HepG2 (cell line): ENCODE data around the gene PLPPR2. TPM values are rescaled to one million over a fixed set of nuclear protein-coding genes. Genes with fewer than 3 reads are reported as not detected.
A peak's percentile ranks its signal among the peaks of the same experiment; 100 is the strongest.

Experiments
- ATF7 ChIP-seq, 2 experiments: fragments of 450-650 bp in 1 of 2; sonication (generic) in 1 of 2; formaldehyde crosslinking in 1 of 2; IDR thresholded peaks; 2 replicates each; pipeline versions ENCODE4 v1.4.0 to v1.6.1; 2016 to 2020; ENCODE audit warnings: antibody characterized with exemption in 1 of 2, mild to moderate bottlenecking in 1 of 2, missing genetic modification reagents in 1 of 2
- DNMT1 ChIP-seq: sonication (generic); formaldehyde crosslinking; IDR thresholded peaks from 2 replicates; pipeline ENCODE4 v1.5.1; 2020; ENCODE audit warnings: mild to moderate bottlenecking, missing genetic modification reagents
- DPF2 ChIP-seq: sonication (generic); formaldehyde crosslinking; IDR thresholded peaks from 2 replicates; pipeline ENCODE4 v1.4.0; 2020; ENCODE audit warnings: mild to moderate bottlenecking, low read depth, missing genetic modification reagents, borderline replicate concordance
- E2F1 ChIP-seq: sonication (generic); formaldehyde crosslinking; IDR thresholded peaks from 2 replicates; pipeline ENCODE4 v1.5.0; 2020; ENCODE audit warnings: missing genetic modification reagents
- FOXP1 ChIP-seq, 2 experiments: fragments of 450-650 bp in 1 of 2; IDR thresholded peaks; 2 replicates each; pipeline ENCODE4 v1.6.1; 2017 to 2018; ENCODE audit warnings: antibody characterized with exemption in 1 of 2
- HDAC1 ChIP-seq: sonication (generic); formaldehyde crosslinking; IDR thresholded peaks from 2 replicates; pipeline ENCODE4 v1.5.1; 2020; ENCODE audit warnings: mild to moderate bottlenecking, missing genetic modification reagents
- HDAC2 ChIP-seq: sonication (generic); formaldehyde crosslinking; IDR thresholded peaks from 2 replicates; pipeline ENCODE4 v1.4.0; 2020; ENCODE audit warnings: missing genetic modification reagents
- HNRNPL ChIP-seq: fragments of 200-400 bp; formaldehyde crosslinking; IDR thresholded peaks from 2 replicates; pipeline ENCODE4 v1.6.1; 2017; ENCODE audit warnings: mild to moderate bottlenecking, low read depth, low read length
- ISL2 ChIP-seq: sonication (generic); formaldehyde crosslinking; IDR thresholded peaks from 2 replicates; pipeline ENCODE4 v1.5.0; 2020; ENCODE audit warnings: missing genetic modification reagents
- MED13 ChIP-seq: sonication (generic); formaldehyde crosslinking; IDR thresholded peaks from 2 replicates; pipeline ENCODE4 v1.5.0; 2020; ENCODE audit warnings: missing genetic modification reagents
- MXI1 ChIP-seq: IDR thresholded peaks from 3 replicates; pipeline ENCODE4 v1.6.1; 2012; ENCODE audit warnings: low read depth, low read length, inconsistent platforms, borderline replicate concordance
- NCOA2 ChIP-seq: sonication (generic); formaldehyde crosslinking; IDR thresholded peaks from 2 replicates; pipeline ENCODE4 v1.8.0; 2022; ENCODE audit warnings: inconsistent platforms
- NFIC ChIP-seq: IDR thresholded peaks from 2 replicates; pipeline ENCODE4 v1.6.1; 2012; ENCODE audit warnings: mild to moderate bottlenecking, low read length, inconsistent platforms
- NFKBIZ ChIP-seq: IDR thresholded peaks from 2 replicates; pipeline ENCODE4 v1.6.1; 2018; ENCODE audit warnings: missing genetic modification reagents, missing compliant biosample characterization
- NKX3-1 ChIP-seq: sonication (generic); formaldehyde crosslinking; IDR thresholded peaks from 2 replicates; pipeline ENCODE4 v1.5.0; 2020; ENCODE audit warnings: missing genetic modification reagents
- POLR2AphosphoS5 ChIP-seq: IDR thresholded peaks from 2 replicates; pipeline ENCODE4 v1.6.1; 2012; ENCODE audit warnings: low read depth, low read length
- RBM39 ChIP-seq: fragments of 200-400 bp; formaldehyde crosslinking; IDR thresholded peaks from one replicate; pipeline ENCODE4 v1.6.1; 2018; ENCODE audit warnings: antibody characterized with exemption, mild to moderate bottlenecking, low read depth, low read length; ENCODE audit not compliant: poor library complexity, severe bottlenecking
- SALL1 ChIP-seq: sonication (generic); formaldehyde crosslinking; IDR thresholded peaks from 2 replicates; pipeline ENCODE4 v1.8.0; 2022; ENCODE audit warnings: mild to moderate bottlenecking, missing genetic modification reagents
- SALL2 ChIP-seq: sonication (generic); formaldehyde crosslinking; IDR thresholded peaks from 2 replicates; pipeline ENCODE4 v1.8.1; 2023; ENCODE audit warnings: mild to moderate bottlenecking, missing genetic modification reagents, inconsistent platforms
- ZFP90 ChIP-seq: sonication (generic); formaldehyde crosslinking; IDR thresholded peaks from 2 replicates; pipeline ENCODE4 v1.8.0; 2022; ENCODE audit warnings: missing genetic modification reagents, mild to moderate bottlenecking, inconsistent platforms, borderline replicate concordance
- ZMAT3 ChIP-seq: sonication (generic); formaldehyde crosslinking; conservative IDR thresholded peaks from 2 replicates; pipeline ENCODE4 v1.7.0; 2021; ENCODE audit warnings: missing genetic modification reagents
- ZMYM4 ChIP-seq: sonication (generic); formaldehyde crosslinking; IDR thresholded peaks from 2 replicates; pipeline ENCODE4 v1.8.1; 2023; ENCODE audit warnings: mild to moderate bottlenecking, missing genetic modification reagents
- ZNF17 ChIP-seq: sonication (generic); formaldehyde crosslinking; IDR thresholded peaks from 2 replicates; pipeline ENCODE4 v1.5.0; 2020; ENCODE audit warnings: mild to moderate bottlenecking, missing genetic modification reagents
- ZNF383 ChIP-seq: sonication (generic); formaldehyde crosslinking; IDR thresholded peaks from 2 replicates; pipeline ENCODE4 v1.4.0; 2020; ENCODE audit warnings: missing genetic modification reagents, mild to moderate bottlenecking, borderline replicate concordance
- ZNF451 ChIP-seq: sonication (generic); formaldehyde crosslinking; IDR thresholded peaks from 2 replicates; pipeline ENCODE4 v1.5.0; 2020; ENCODE audit warnings: mild to moderate bottlenecking, missing genetic modification reagents
- ZNF670 ChIP-seq: sonication (generic); formaldehyde crosslinking; IDR thresholded peaks from 2 replicates; pipeline ENCODE4 v1.8.0; 2022; ENCODE audit warnings: mild to moderate bottlenecking, missing genetic modification reagents, borderline replicate concordance
- ZNF777 ChIP-seq: sonication (generic); formaldehyde crosslinking; IDR thresholded peaks from 2 replicates; pipeline ENCODE4 v1.4.0; 2020; ENCODE audit warnings: missing genetic modification reagents
- ZNF790 ChIP-seq: sonication (generic); formaldehyde crosslinking; IDR thresholded peaks from 2 replicates; pipeline ENCODE4 v1.8.0; 2022; ENCODE audit warnings: missing genetic modification reagents, mild to moderate bottlenecking, borderline replicate concordance
- ZSCAN20 ChIP-seq: sonication (generic); formaldehyde crosslinking; IDR thresholded peaks from 2 replicates; pipeline ENCODE4 v1.4.0; 2020; ENCODE audit warnings: missing genetic modification reagents, mild to moderate bottlenecking, borderline replicate concordance
- ZSCAN29 ChIP-seq: sonication (generic); formaldehyde crosslinking; conservative IDR thresholded peaks from 2 replicates; pipeline ENCODE4 v1.4.0; 2020; ENCODE audit warnings: mild to moderate bottlenecking, missing genetic modification reagents
- polyA plus RNA-seq, 8 experiments: library from polyadenylated mRNA; depleted of rRNA in 3 of 8; stranded (reverse) in 7 of 8; unstranded in 1 of 8; fragments of >200 nt; fragmentation: Illumina TruSeq in 4 of 8; extraction: Trizol in 4 of 8; gene quantifications; 2 replicates each; pipeline versions ENCODE4 v1.2.1 to v1.2.3, GENCODE V29; 2011 to 2016; ENCODE audit warnings: low read depth in 4 of 8, missing spikeins in 1 of 8, mixed read lengths in 1 of 8; ENCODE audit not compliant: insufficient read depth in 1 of 8
- total RNA-seq, 5 experiments: library from RNA; depleted of rRNA; stranded (reverse); fragments of >200 nt; fragmentation: Illumina TruSeq; extraction: Trizol; gene quantifications; 2 replicates each; pipeline ENCODE4 v1.2.3, GENCODE V29; 2016; ENCODE audit warnings: low read depth in 1 of 5

PLPPR2 gene
- total and polyA plus RNA-seq, 2 of the 13 experiments (the other 11 are each of a cell fraction or from before 2014, with no cell fraction given): 1.5 to 2.1 TPM

- TF ChIP-seq ZNF17 (CRISPR knock-in tag): no peak
- no peak for TF ChIP-seq POLR2AphosphoS5
- no peak for TF ChIP-seq ZSCAN29 (CRISPR knock-in tag)
- peak; percentile 45; the same call in 1 of the 2 replicates for TF ChIP-seq ZSCAN20 (CRISPR knock-in tag)
- no peak for TF ChIP-seq E2F1 (CRISPR knock-in tag)
- no peak for TF ChIP-seq NFIC
- TF ChIP-seq NFKBIZ (CRISPR knock-in tag): no peak
- no peak for TF ChIP-seq MED13 (CRISPR knock-in tag)
- no peak for TF ChIP-seq ZNF383 (CRISPR knock-in tag)
- no peak; the same call in 1 of the 2 replicates for TF ChIP-seq ZNF451 (CRISPR knock-in tag)
- TF ChIP-seq RBM39: no peak
- peak; percentile 66 for TF ChIP-seq SALL1 (CRISPR knock-in tag)
- TF ChIP-seq NCOA2 (CRISPR knock-in tag): no peak
- peak; percentile 32; the same call in 1 of the 2 replicates for TF ChIP-seq ISL2 (CRISPR knock-in tag)
- no peak for TF ChIP-seq ATF7 (IDR thresholded peaks at IDR 0.05)
- TF ChIP-seq ATF7 (CRISPR knock-in tag; IDR thresholded peaks at IDR 0.05): no peak; the same call in 1 of the 2 replicates
- TF ChIP-seq DNMT1 (CRISPR knock-in tag): no peak
- TF ChIP-seq NKX3-1 (CRISPR knock-in tag): no peak
- peak; percentile 99 for TF ChIP-seq ZNF777 (CRISPR knock-in tag)
- TF ChIP-seq SALL2: peak; percentile 43; the same call in 1 of the 2 replicates
- 0 out of 2 replicates have a peak, but pooled peaks have one; percentile 51 for TF ChIP-seq ZFP90 (CRISPR knock-in tag)
- TF ChIP-seq MXI1: peak; percentile 32; the same call in 1 of the 3 replicates
- no peak for TF ChIP-seq DPF2 (CRISPR knock-in tag)
- TF ChIP-seq HNRNPL: no peak
- peak; percentile 40; the same call in 1 of the 2 replicates for TF ChIP-seq HDAC1 (CRISPR knock-in tag)
- TF ChIP-seq HDAC2: peak; percentile 70
- TF ChIP-seq ZMYM4 (CRISPR knock-in tag): peak; percentile 68
- TF ChIP-seq ZNF670 (CRISPR knock-in tag): no peak
- TF ChIP-seq ZMAT3: no peak
- peak; percentile 71; the same call in 1 of the 2 replicates for TF ChIP-seq ZNF790 (CRISPR knock-in tag)
- no peak for TF ChIP-seq FOXP1 (IDR thresholded peaks at IDR 0.05)
- TF ChIP-seq FOXP1 (CRISPR knock-in tag; IDR thresholded peaks at IDR 0.05): no peak
These were observed 27.9 kb downstream of the PLPPR2 start (continued) for GRCh38 chr19:11382898-11383705.
